K562 (cell line): ENCODE measurements around the gene HYI. TPM values are rescaled to one million over a fixed set of nuclear protein-coding genes. Genes with fewer than 3 reads are reported as not detected.

ENCODE experiments used
- ATAC-seq: fragments of 200-7000 bp; cut with Tn5 transposase; 3 replicates; pipeline ENCODE4 v1.9.1; 2020; ENCODE audit warnings: moderate library complexity
- BruUV-seq: library from RNA; stranded (reverse); fragments of 400-500 nt; replicated peaks from 2 replicates; lab custom pipeline; 2021; lab: Mats Ljungman, UMichigan
- CTCF ChIA-PET: fragments of 300-600 bp; formaldehyde crosslinking; extraction: SDS; loops from one replicate; lab custom pipeline; 2021; ENCODE audit warnings: low intra/inter-chr PET ratio; lab: Yijun Ruan, JAX
- POLR2A ChIA-PET: fragments of 300-600, 350-650 bp; sonication (Branson Sonifier 250); formaldehyde crosslinking; extraction: SDS; loops from one replicate; lab custom pipeline; 2021; ENCODE audit warnings: antibody characterized with exemption, inconsistent platforms; lab: Yijun Ruan, JAX
- DNase-seq, 4 experiments: peaks; one replicate each; pipeline versions ENCODE4 v3.0.0 to v3.0.0-alpha.2; 2011 to 2018; ENCODE audit warnings: low spot score in 3 of 4, mixed read lengths in 3 of 4; ENCODE audit errors: extremely low read depth in 1 of 4
- FAIRE-seq: peaks from 2 replicates; lab custom pipeline; 2011; peaks lifted over from hg19 to GRCh38; lab: Jason Lieb, UNC
- H2AFZ ChIP-seq: 2 replicates; pipeline ENCODE4 v1.6.0; 2011; ENCODE audit warnings: low read depth, low read length, control low read depth, inconsistent platforms
- H3K27ac ChIP-seq: fragments of 200-600 bp; 3 replicates; pipeline ENCODE4 v1.8.0; 2011; ENCODE audit warnings: low read depth, mild to moderate bottlenecking, control low read depth, inconsistent platforms, low read length, moderate library complexity, mixed read lengths; ENCODE audit errors: extremely low read depth
- H3K27me3 ChIP-seq, 2 experiments: fragments of 300-600 bp in 1 of 2; 2 replicates in 1 of 2; 3 replicates in 1 of 2; pipeline versions ENCODE4 v1.6.0 to v1.8.0; 2011; ENCODE audit warnings: inconsistent platforms in 2 of 2, low read length in 2 of 2, mild to moderate bottlenecking in 1 of 2, mixed read lengths in 1 of 2, moderate library complexity in 1 of 2; ENCODE audit not compliant: control insufficient read depth in 2 of 2, insufficient read depth in 2 of 2
- H3K36me3 ChIP-seq: fragments of 300-600 bp; 3 replicates; pipeline ENCODE4 v1.8.0; 2011; ENCODE audit warnings: mild to moderate bottlenecking, low read length, inconsistent platforms; ENCODE audit not compliant: control insufficient read depth, insufficient read depth
- H3K4me1 ChIP-seq, 2 experiments: fragments of 200-600 bp in 1 of 2; replicated peaks in 1 of 2; 2 replicates in 1 of 2; 3 replicates in 1 of 2; pipeline versions ENCODE4 v1.5.1 to v1.8.0; 2011; ENCODE audit warnings: inconsistent platforms in 2 of 2, low read length in 2 of 2, mild to moderate bottlenecking in 1 of 2, mixed read lengths in 1 of 2, moderate library complexity in 1 of 2; ENCODE audit not compliant: control insufficient read depth in 2 of 2, insufficient read depth in 2 of 2
- H3K4me2 ChIP-seq: 2 replicates; pipeline ENCODE4 v1.6.1; 2011; ENCODE audit warnings: low read length, control low read depth, inconsistent platforms, mixed read lengths; ENCODE audit not compliant: insufficient read depth
- H3K4me3 ChIP-seq: fragments of 200-600 bp; sonication (generic), shearing (Covaris generic); 2 replicates; pipeline ENCODE4 v1.5.1; 2016; ENCODE audit warnings: control low read depth, inconsistent platforms
- H3K79me2 ChIP-seq: fragments of 200-600 bp; 3 replicates; pipeline ENCODE4 v1.8.0; 2011; ENCODE audit warnings: low read length, inconsistent platforms; ENCODE audit not compliant: control insufficient read depth, insufficient read depth
- H3K9ac ChIP-seq, 2 experiments: 2 replicates each; pipeline versions ENCODE4 v1.6.0 to v1.6.1; 2011; ENCODE audit warnings: low read depth in 2 of 2, low read length in 2 of 2, control low read depth in 1 of 2, inconsistent platforms in 1 of 2, mild to moderate bottlenecking in 1 of 2, mixed read lengths in 1 of 2; ENCODE audit not compliant: insufficient read depth in 1 of 2
- H3K9me1 ChIP-seq: one replicate; pipeline ENCODE4 v1.6.0; 2011; ENCODE audit warnings: inconsistent platforms, mild to moderate bottlenecking, low read length, moderate library complexity; ENCODE audit not compliant: control insufficient read depth, insufficient read depth
- H3K9me3 ChIP-seq: replicated peaks from 2 replicates; pipeline ENCODE4 v1.5.1; 2011; ENCODE audit warnings: low read depth, low read length, inconsistent platforms; ENCODE audit not compliant: control insufficient read depth, insufficient read depth
- H4K20me1 ChIP-seq: replicated peaks from 2 replicates; pipeline ENCODE4 v1.6.1; 2011; ENCODE audit warnings: low read length, inconsistent platforms, mixed read lengths; ENCODE audit not compliant: control insufficient read depth, insufficient read depth
- JUND ChIP-seq, 2 experiments: IDR thresholded peaks; 2 replicates in 1 of 2; 3 replicates in 1 of 2; pipeline ENCODE4 v1.6.1; 2011; ENCODE audit warnings: borderline replicate concordance in 2 of 2, low read depth in 2 of 2, low read length in 2 of 2, improper control_type of control experiment in 1 of 2, missing biosample characterization in 1 of 2, missing genetic modification characterization in 1 of 2, missing genetic modification reagents in 1 of 2
- KLF1 ChIP-seq: fragments of 450-650 bp; IDR thresholded peaks from 2 replicates; pipeline ENCODE4 v1.6.1; 2016; ENCODE audit warnings: missing genetic modification characterization, missing compliant biosample characterization
- NFIC ChIP-seq: fragments of 450-650 bp; IDR thresholded peaks from 2 replicates; pipeline ENCODE4 v1.6.1; 2017; ENCODE audit warnings: mild to moderate bottlenecking, inconsistent platforms
- POLR2G ChIP-seq: fragments of 200-400 bp; formaldehyde crosslinking; IDR thresholded peaks from 2 replicates; pipeline ENCODE4 v1.6.1; 2017; ENCODE audit warnings: low read depth, mild to moderate bottlenecking, antibody characterized with exemption, low read length, moderate library complexity
- ZBED1 ChIP-seq: IDR thresholded peaks from 2 replicates; pipeline ENCODE4 v1.6.1; 2014
- WGBS: fragments of 100-300 bp; shearing (Covaris generic); methylation state at CpG from one replicate; pipeline ENCODE4 v1.1.6; 2016; ENCODE audit warnings: low coverage, mixed read lengths; ENCODE audit not compliant: insufficient coverage; ENCODE audit errors: missing lambda C conversion rate; 5-methylcytosine and 5-hydroxymethylcytosine counted together
- in situ Hi-C: fragments of 300-500 bp; cut with MboI; formaldehyde crosslinking; loops from 4 replicates; pipeline ENCODE4 v1.15.0; 2018; ENCODE audit warnings: inconsistent platforms, mixed read lengths
- intact Hi-C: fragments of 100-400 bp; cut with micrococcal nuclease; formaldehyde crosslinking; loops from 2 replicates; pipeline ENCODE4 v1.14.2; 2022
- polyA plus RNA-seq, 8 experiments: library from polyadenylated mRNA; depleted of rRNA in 4 of 8; stranded (reverse) in 5 of 8; unstranded in 3 of 8; fragments of >200 nt; fragmentation: Nextera tagmentation in 2 of 8; fragmentation: Illumina TruSeq in 1 of 8; extraction: Ambion mirVana in 2 of 8; extraction: Trizol in 1 of 8; gene quantifications; 2 replicates each; pipeline versions ENCODE4 v1.2.1 to v1.2.3, GENCODE V29; 2011 to 2014; ENCODE audit warnings: inconsistent platforms in 1 of 8, missing spikeins in 1 of 8
- total RNA-seq, 7 experiments: library from RNA; depleted of rRNA in 6 of 7; stranded (reverse); fragments of >200 nt in 6 of 7; fragmentation: Illumina TruSeq in 2 of 7; extraction: Trizol in 2 of 7; gene quantifications; 2 replicates each; pipeline versions ENCODE4 v1.2.1 to v1.2.3, GENCODE V29; 2011 to 2021; ENCODE audit warnings: low replicate concordance in 1 of 7
- TF ChIP-seq, protein P1 (sequence below): fragments of 450-650 bp; IDR thresholded peaks from 2 replicates; pipeline ENCODE4 v1.6.1; 2016
- TF ChIP-seq, protein P2 (sequence below): fragments of 250-450 bp; sonication (Bioruptor Pico); IDR thresholded peaks from 2 replicates; pipeline ENCODE4 v1.5.0; 2021

The HYI gene
- total and polyA plus RNA-seq, 9 of the 15 experiments (the other 6 are each of a cell fraction or from before 2014, with no cell fraction given) = 0.04 to 4.1 (median 1.4) TPM; not detected in 1

- FAIRE-seq = no peak
- Histone ChIP-seq H4K20me1 (no peaks in the 10 kb centered on the region), H3K9me3 (no peaks in the 10 kb centered on the region), H3K27me3 (no peaks in the 10 kb centered on the region), H3K4me3 (no peak overlapping the region), H3K36me3 (peaks cover 85% of the 10 kb centered on the region; the same call in 2 of the 3 replicates), H2AFZ (no peak overlapping the region), H3K4me2 (no peak overlapping the region), H3K79me2 (no peaks in the 10 kb centered on the region), H3K9ac (no peak overlapping the region), H3K27ac (no peak overlapping the region), H3K4me1 (peaks cover 0 to 3% of the 10 kb centered on the region in 2 experiments; a peak in 1 of 5 replicates), H3K9me1 (peaks cover 5% of the 10 kb centered on the region)
- ChIA-PET POLR2A (no interaction called here), CTCF (no interaction called here)
- TF ChIP-seq KLF1 (tag) = no peak
- TF ChIP-seq NFIC = peak; percentile 18; the same call in 1 of the 2 replicates
- intact Hi-C loops = no loop called here
- WGBS = 81% methylated on average over 14 of the region's 14 CpGs
- no TSS peak for BruUV-seq
- DNase-seq = no peak
- in situ Hi-C loops = no loop called here
- no peak for ATAC-seq
Observed at GRCh38 chr1:43427524-43427923, 26.2 kb downstream of the HYI start.

GRCh38 chr1:43426221-43426620, 27.5 kb downstream of the HYI start:
- H2AFZ ChIP-seq = no peak overlapping the region

More at GRCh38 chr1:43426221-43426620, 27.5 kb downstream of the HYI start:
- Histone ChIP-seq H3K4me2 (no peak overlapping the region), H3K36me3 (peaks cover 86% of the 10 kb centered on the region; the same call in 2 of the 3 replicates), H3K4me1 (peaks cover 0 to 3% of the 10 kb centered on the region in 2 experiments; a peak in 1 of 5 replicates), H3K9me1 (peaks cover 5% of the 10 kb centered on the region), H3K4me3 (no peak overlapping the region), H3K27me3 (no peaks in the 10 kb centered on the region), H3K9ac (peak overlapping the region in 1 of 2 experiments; percentile 50; a peak in 1 of 4 replicates), H3K9me3 (no peaks in the 10 kb centered on the region), H4K20me1 (no peaks in the 10 kb centered on the region), H3K79me2 (no peaks in the 10 kb centered on the region), H3K27ac (no peak overlapping the region)
- intact Hi-C loops = no loop called here
- in situ Hi-C loops = no loop called here
- 81% methylated on average over 8 of the region's 11 CpGs for WGBS
- ChIA-PET POLR2A (interaction anchor here (0.6 to 1.8 kb wide), 3 partner anchors 12 to 618 kb away, joined by 3 to 5 read pairs (median 3); no protein-coding TSS in a partner anchor), CTCF (no interaction called here)
- FAIRE-seq = no peak
- no TSS peak for BruUV-seq
- TF ChIP-seq ZBED1 (no peak), JUND (IDR thresholded peaks at IDR 0.05; ENCODE audit: borderline replicate concordance, low read depth, low read length) (no peak), JUND (tag; IDR thresholded peaks at IDR 0.05; ENCODE audit: borderline replicate concordance, low read depth, low read length) (no peak), POLR2G (peak; percentile 46)
- TF ChIP-seq, protein P1, sequence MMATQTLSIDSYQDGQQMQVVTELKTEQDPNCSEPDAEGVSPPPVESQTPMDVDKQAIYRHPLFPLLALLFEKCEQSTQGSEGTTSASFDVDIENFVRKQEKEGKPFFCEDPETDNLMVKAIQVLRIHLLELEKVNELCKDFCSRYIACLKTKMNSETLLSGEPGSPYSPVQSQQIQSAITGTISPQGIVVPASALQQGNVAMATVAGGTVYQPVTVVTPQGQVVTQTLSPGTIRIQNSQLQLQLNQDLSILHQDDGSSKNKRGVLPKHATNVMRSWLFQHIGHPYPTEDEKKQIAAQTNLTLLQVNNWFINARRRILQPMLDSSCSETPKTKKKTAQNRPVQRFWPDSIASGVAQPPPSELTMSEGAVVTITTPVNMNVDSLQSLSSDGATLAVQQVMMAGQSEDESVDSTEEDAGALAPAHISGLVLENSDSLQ = no peak
- TF ChIP-seq, protein P2, sequence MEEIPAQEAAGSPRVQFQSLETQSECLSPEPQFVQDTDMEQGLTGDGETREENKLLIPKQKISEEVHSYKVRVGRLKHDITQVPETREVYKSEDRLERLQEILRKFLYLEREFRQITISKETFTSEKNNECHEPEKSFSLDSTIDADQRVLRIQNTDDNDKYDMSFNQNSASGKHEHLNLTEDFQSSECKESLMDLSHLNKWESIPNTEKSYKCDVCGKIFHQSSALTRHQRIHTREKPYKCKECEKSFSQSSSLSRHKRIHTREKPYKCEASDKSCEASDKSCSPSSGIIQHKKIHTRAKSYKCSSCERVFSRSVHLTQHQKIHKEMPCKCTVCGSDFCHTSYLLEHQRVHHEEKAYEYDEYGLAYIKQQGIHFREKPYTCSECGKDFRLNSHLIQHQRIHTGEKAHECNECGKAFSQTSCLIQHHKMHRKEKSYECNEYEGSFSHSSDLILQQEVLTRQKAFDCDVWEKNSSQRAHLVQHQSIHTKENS (CRISPR knock-in tag) = no peak
- no peak for DNase-seq
- ATAC-seq = no peak
